ENCODE measurements around the gene AREL1. TPM values are rescaled to one million over a fixed set of nuclear protein-coding genes. Genes with fewer than 3 reads are reported as not detected.

The AREL1 gene
- polyA plus RNA-seq, 1 donor (not counting 4 experiments of a cell fraction or from before 2014, with no cell fraction given) = 31.2 TPM

GRCh38 chr14:74648601-74649000 lies 64.3 kb downstream of the AREL1 start:
- H2AFZ ChIP-seq (ENCODE audit: control insufficient read depth, low read length) = no peak overlapping the region
- peak; percentile 94 for FAIRE-seq
- no peaks in the 10 kb centered on the region for H3K79me2 ChIP-seq (ENCODE audit: control insufficient read depth, insufficient read depth, low read length)
- H4K20me1 ChIP-seq (ENCODE audit: control insufficient read depth, extremely low read depth, insufficient read depth, low read length) = no peaks in the 10 kb centered on the region
- no peak for DNase-seq (ENCODE audit: low read depth, low spot score)
- peaks cover 47% of the 10 kb centered on the region for H3K4me1 ChIP-seq (ENCODE audit: control insufficient read depth, extremely low read depth, insufficient read depth, low read length)
- dilution Hi-C loops (cut with MboI; ENCODE audit: extremely low pct_ligation_motif_present, low sequenced_read_pairs) = no loop called here
- peak overlapping the region; percentile 46 for H3K4me2 ChIP-seq (ENCODE audit: control insufficient read depth, extremely low read depth, insufficient read depth, low read depth, low read length)
- peaks cover 0 to 5% of the 10 kb centered on the region in 2 experiments for H3K36me3 ChIP-seq (ENCODE audit: control insufficient read depth in 2 of 2, extremely low read depth in 1 of 2, insufficient read depth in 2 of 2, low read length in 2 of 2)
- peaks cover 2% of the 10 kb centered on the region for H3K9me1 ChIP-seq (ENCODE audit: control insufficient read depth, extremely low read depth, insufficient read depth, low read length)
- TF ChIP-seq EZH2 (IDR thresholded peaks at IDR 0.05; ENCODE audit: low read length) = no peak
- TF ChIP-seq CTCF (optimal IDR thresholded peaks at IDR 0.05 in 1 of 3, IDR thresholded peaks at IDR 0.05 in 1 of 3, conservative IDR thresholded peaks at IDR 0.05 in 1 of 3; ENCODE audit: extremely low read depth in 1 of 3, insufficient read depth in 2 of 3, low read length in 3 of 3) = no peak
- H3K27me3 ChIP-seq (ENCODE audit: control insufficient read depth, extremely low read depth, insufficient read depth, low read length) = no peaks in the 10 kb centered on the region
- peak overlapping the region in 1 of 3 experiments; percentile 25 for H3K4me3 ChIP-seq (ENCODE audit: control insufficient read depth in 2 of 3, extremely low read depth in 1 of 3, insufficient read depth in 2 of 3, low read depth in 1 of 3, low read length in 3 of 3)
- H3K27ac ChIP-seq (ENCODE audit: control insufficient read depth, insufficient read depth, low read length) = peak overlapping the region; percentile 55
- no peaks in the 10 kb centered on the region for H3K9me3 ChIP-seq (ENCODE audit: control insufficient read depth, low read depth, low read length)
- no peak overlapping the region for H3K9ac ChIP-seq (ENCODE audit: control insufficient read depth, extremely low read depth, insufficient read depth, low read length)

- peaks cover 0 to under 1% of the 10 kb centered on the region in 2 experiments for H3K36me3 ChIP-seq (ENCODE audit: control insufficient read depth in 2 of 2, extremely low read depth in 1 of 2, insufficient read depth in 2 of 2, low read length in 2 of 2)
- H3K9me3 ChIP-seq (ENCODE audit: control insufficient read depth, low read depth, low read length) = no peaks in the 10 kb centered on the region
- H3K27ac ChIP-seq (ENCODE audit: control insufficient read depth, insufficient read depth, low read length) = peak overlapping the region; percentile 55
- peak; percentile 85 for FAIRE-seq
- dilution Hi-C loops (cut with MboI; ENCODE audit: extremely low pct_ligation_motif_present, low sequenced_read_pairs) = no loop called here
- H3K9ac ChIP-seq (ENCODE audit: control insufficient read depth, extremely low read depth, insufficient read depth, low read length) = no peak overlapping the region
- TF ChIP-seq CTCF (optimal IDR thresholded peaks at IDR 0.05 in 1 of 3, IDR thresholded peaks at IDR 0.05 in 1 of 3, conservative IDR thresholded peaks at IDR 0.05 in 1 of 3; ENCODE audit: extremely low read depth in 1 of 3, insufficient read depth in 2 of 3, low read length in 3 of 3) = no peak
- no peak for TF ChIP-seq EZH2 (IDR thresholded peaks at IDR 0.05; ENCODE audit: low read length)
- no peaks in the 10 kb centered on the region for H3K27me3 ChIP-seq (ENCODE audit: control insufficient read depth, extremely low read depth, insufficient read depth, low read length)
- no peak overlapping the region for H2AFZ ChIP-seq (ENCODE audit: control insufficient read depth, low read length)
- H3K4me3 ChIP-seq (ENCODE audit: control insufficient read depth in 2 of 3, extremely low read depth in 1 of 3, insufficient read depth in 2 of 3, low read depth in 1 of 3, low read length in 3 of 3) = no peak overlapping the region
- peaks cover 2% of the 10 kb centered on the region for H3K9me1 ChIP-seq (ENCODE audit: control insufficient read depth, extremely low read depth, insufficient read depth, low read length)
- H4K20me1 ChIP-seq (ENCODE audit: control insufficient read depth, extremely low read depth, insufficient read depth, low read length) = no peaks in the 10 kb centered on the region
- H3K4me2 ChIP-seq (ENCODE audit: control insufficient read depth, extremely low read depth, insufficient read depth, low read depth, low read length) = peak overlapping the region; percentile 46
- no peak for DNase-seq (ENCODE audit: low read depth, low spot score)
- no peaks in the 10 kb centered on the region for H3K79me2 ChIP-seq (ENCODE audit: control insufficient read depth, insufficient read depth, low read length)
- H3K4me1 ChIP-seq (ENCODE audit: control insufficient read depth, extremely low read depth, insufficient read depth, low read length) = peaks cover 47% of the 10 kb centered on the region
Observed at GRCh38 chr14:74647678-74648461, 65.0 kb downstream of the AREL1 start.

Measured in keratinocyte (primary cell).